Left ventricle myocardium inferior (tissue), 1 donor: ENCODE data around the gene CORO7. TPM values are rescaled to one million over a fixed set of nuclear protein-coding genes. Genes with fewer than 3 reads are reported as not detected.

Experiments used
- DNase-seq: peaks from one replicate; pipeline ENCODE4 v3.0.0-alpha.2; 2020
- H3K27ac ChIP-seq: fragments of 200-600 bp; replicated peaks from 2 replicates; pipeline ENCODE4 v1.8.0; 2021
- H3K27me3 ChIP-seq: fragments of 200-600 bp; 2 replicates; pipeline ENCODE4 v1.8.0; 2021; ENCODE audit warnings: low read depth
- H3K36me3 ChIP-seq: fragments of 200-600 bp; 2 replicates; pipeline ENCODE4 v1.8.0; 2021
- H3K4me1 ChIP-seq: fragments of 200-600 bp; 2 replicates; pipeline ENCODE4 v1.8.0; 2021
- H3K4me3 ChIP-seq: fragments of 200-600 bp; 2 replicates; pipeline ENCODE4 v1.8.0; 2021; ENCODE audit warnings: mild to moderate bottlenecking, moderate library complexity
- H3K9me3 ChIP-seq: fragments of 200-600 bp; replicated peaks from 2 replicates; pipeline ENCODE4 v1.8.0; 2021
- intact Hi-C: fragments of 100-400 bp; cut with micrococcal nuclease; formaldehyde crosslinking; loops from one replicate; pipeline ENCODE4 v1.11.0; 2022
- total RNA-seq: library from RNA; stranded (reverse); fragmentation: NEBNext Ultra II Directional; extraction: Animal tissue kit (Norgen Biotek cat#: 25700); gene quantifications from one replicate; pipeline ENCODE4 v1.2.1, GENCODE V29; 2021
- TF ChIP-seq, protein P1 (sequence below): fragments of 200-600 bp; IDR thresholded peaks from 2 replicates; pipeline ENCODE4 v1.8.0; 2021; ENCODE audit warnings: antibody characterized with exemption, mild to moderate bottlenecking, borderline replicate concordance
- donor health status: DM: no; HTN: yes; CAD: no; lungs with severe emphysema.

CORO7 gene
- total RNA-seq, 1 donor from 2014 or later: 12.5 TPM

DNA sequence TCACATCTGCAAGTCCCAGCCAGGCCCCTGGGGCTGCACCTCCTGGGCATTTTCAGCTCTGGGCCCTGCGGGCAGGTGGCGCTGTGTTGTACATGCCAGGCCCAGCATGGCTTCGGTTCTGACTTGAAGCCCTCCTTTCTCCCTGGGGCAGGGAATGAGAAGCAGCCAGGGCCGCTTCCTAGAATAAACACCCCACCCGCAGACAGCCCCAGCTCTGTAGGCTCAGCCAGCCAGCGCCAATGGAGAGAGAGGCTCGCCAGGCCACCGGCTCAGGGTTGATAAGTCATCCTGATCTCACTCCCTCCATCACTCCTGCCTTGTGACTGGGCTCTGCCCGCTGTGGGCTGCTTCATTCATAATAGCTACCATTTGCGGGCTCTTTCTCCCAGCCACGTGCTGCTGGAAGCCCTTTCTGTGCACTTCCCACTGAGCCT, 106.5 kb downstream of the CORO7 start:
- no peaks in the 10 kb centered on the region for H3K36me3 ChIP-seq
- H3K4me3 ChIP-seq: no peak overlapping the region
- TF ChIP-seq, protein P1, sequence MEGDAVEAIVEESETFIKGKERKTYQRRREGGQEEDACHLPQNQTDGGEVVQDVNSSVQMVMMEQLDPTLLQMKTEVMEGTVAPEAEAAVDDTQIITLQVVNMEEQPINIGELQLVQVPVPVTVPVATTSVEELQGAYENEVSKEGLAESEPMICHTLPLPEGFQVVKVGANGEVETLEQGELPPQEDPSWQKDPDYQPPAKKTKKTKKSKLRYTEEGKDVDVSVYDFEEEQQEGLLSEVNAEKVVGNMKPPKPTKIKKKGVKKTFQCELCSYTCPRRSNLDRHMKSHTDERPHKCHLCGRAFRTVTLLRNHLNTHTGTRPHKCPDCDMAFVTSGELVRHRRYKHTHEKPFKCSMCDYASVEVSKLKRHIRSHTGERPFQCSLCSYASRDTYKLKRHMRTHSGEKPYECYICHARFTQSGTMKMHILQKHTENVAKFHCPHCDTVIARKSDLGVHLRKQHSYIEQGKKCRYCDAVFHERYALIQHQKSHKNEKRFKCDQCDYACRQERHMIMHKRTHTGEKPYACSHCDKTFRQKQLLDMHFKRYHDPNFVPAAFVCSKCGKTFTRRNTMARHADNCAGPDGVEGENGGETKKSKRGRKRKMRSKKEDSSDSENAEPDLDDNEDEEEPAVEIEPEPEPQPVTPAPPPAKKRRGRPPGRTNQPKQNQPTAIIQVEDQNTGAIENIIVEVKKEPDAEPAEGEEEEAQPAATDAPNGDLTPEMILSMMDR: peak; percentile 69
- H3K27ac ChIP-seq: peak overlapping the region; percentile 67
- intact Hi-C loops: no loop called here
- peak; percentile 54 for DNase-seq
- peaks cover 39% of the 10 kb centered on the region for H3K4me1 ChIP-seq
- H3K27me3 ChIP-seq: no peaks in the 10 kb centered on the region
- H3K9me3 ChIP-seq: no peaks in the 10 kb centered on the region

DNA sequence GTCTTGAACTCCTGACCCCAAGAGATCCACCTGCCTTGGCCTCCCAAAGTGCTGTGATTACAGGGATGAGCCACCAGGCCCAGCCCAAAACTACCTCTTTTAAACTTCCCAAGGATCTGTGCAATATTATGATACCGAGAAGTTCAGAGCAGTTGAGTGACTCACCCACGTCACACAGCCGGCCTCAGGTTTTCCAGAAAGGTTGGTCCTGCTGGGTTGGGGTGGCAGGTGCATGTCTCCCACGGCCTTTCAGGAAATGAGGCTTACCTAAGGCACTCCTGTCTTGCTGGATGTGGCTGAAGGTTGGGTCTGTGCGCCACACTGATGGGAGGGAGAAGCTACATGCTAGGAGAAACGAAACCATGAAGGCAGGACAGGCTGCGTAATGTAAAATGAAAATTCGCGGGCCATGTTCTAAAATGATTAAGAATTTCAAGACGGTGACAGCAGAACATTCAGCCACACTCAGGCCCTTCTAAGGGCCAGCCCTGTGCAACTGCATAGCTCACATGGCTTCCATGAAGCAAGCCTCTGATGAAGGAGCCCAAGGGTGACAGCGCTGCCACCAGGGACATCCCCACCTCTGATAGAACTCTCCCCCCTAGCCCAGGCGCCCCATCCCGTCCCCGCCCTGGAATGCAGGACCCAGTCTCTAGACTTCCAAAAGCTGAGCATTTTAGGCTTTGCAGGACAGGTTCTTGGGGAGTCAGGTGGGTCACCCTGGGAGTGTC, 107.1 kb downstream of the CORO7 start:
- Histone ChIP-seq H3K27me3 (no peaks in the 10 kb centered on the region), H3K9me3 (no peaks in the 10 kb centered on the region), H3K4me3 (no peak overlapping the region), H3K36me3 (no peaks in the 10 kb centered on the region), H3K4me1 (peaks cover 33% of the 10 kb centered on the region), H3K27ac (peak overlapping the region; percentile 67)
- no peak for DNase-seq
- intact Hi-C loops: no loop called here
- TF ChIP-seq, protein P1: no peak

- peak; percentile 94 for DNase-seq
- intact Hi-C loops: no loop called here
- Histone ChIP-seq H3K27me3 (no peaks in the 10 kb centered on the region), H3K4me1 (peaks cover 25% of the 10 kb centered on the region), H3K4me3 (peak overlapping the region; percentile 70), H3K9me3 (no peaks in the 10 kb centered on the region), H3K27ac (peak overlapping the region; percentile 90), H3K36me3 (no peaks in the 10 kb centered on the region)
- TF ChIP-seq, protein P1: no peak
These were observed 109.0 kb downstream of the CORO7 start for GRCh38 chr16:4307215-4308037.

GRCh38 chr16:4306470-4307214, 109.8 kb downstream of the CORO7 start:
- Histone ChIP-seq H3K36me3 (no peaks in the 10 kb centered on the region), H3K4me3 (peak overlapping the region; percentile 70), H3K27me3 (no peaks in the 10 kb centered on the region), H3K9me3 (no peaks in the 10 kb centered on the region), H3K4me1 (peaks cover 25% of the 10 kb centered on the region), H3K27ac (peak overlapping the region; percentile 90)
- intact Hi-C loops: no loop called here
- DNase-seq: no peak
- TF ChIP-seq, protein P1: no peak

Other genes starting within 250 kb of the CORO7 start
- 445 TPM for gene SRL, start 174.5 kb downstream of the CORO7 start, total RNA-seq
- gene TFAP4, start 143.6 kb downstream of the CORO7 start, total RNA-seq: 2.6 TPM
- 17.2 TPM for gene GLIS2, start 100.5 kb downstream of the CORO7 start, total RNA-seq
- gene PAM16, start 65.3 kb downstream of the CORO7 start, total RNA-seq: 67.3 TPM
- gene VASN, start 44.7 kb downstream of the CORO7 start, total RNA-seq: 5.5 TPM
- 74.2 TPM for gene DNAJA3, start 9.3 kb upstream of the CORO7 start, total RNA-seq
- 21.9 TPM for gene NMRAL1, start 58.0 kb upstream of the CORO7 start, total RNA-seq
- 115 TPM for gene HMOX2, start 59.8 kb upstream of the CORO7 start, total RNA-seq
- gene CDIP1, start 122.2 kb upstream of the CORO7 start, total RNA-seq: 48.5 TPM
- 0.08 TPM for gene C16orf96, start 139.7 kb upstream of the CORO7 start, total RNA-seq
- gene UBALD1, start 198.3 kb upstream of the CORO7 start, total RNA-seq: 24.7 TPM
- gene MGRN1, start 208.2 kb upstream of the CORO7 start, total RNA-seq: 30.5 TPM